GM19395 (cell line): ENCODE measurements around the gene SLC9A4.

Source experiments
- ATAC-seq: cut with Tn5 transposase; IDR thresholded peaks from one replicate; pipeline ENCODE4 v1.9.1; 2021; ENCODE audit warnings: mild to moderate bottlenecking, moderate library complexity; ENCODE audit not compliant: unreplicated experiment

Gene SLC9A4

DNA sequence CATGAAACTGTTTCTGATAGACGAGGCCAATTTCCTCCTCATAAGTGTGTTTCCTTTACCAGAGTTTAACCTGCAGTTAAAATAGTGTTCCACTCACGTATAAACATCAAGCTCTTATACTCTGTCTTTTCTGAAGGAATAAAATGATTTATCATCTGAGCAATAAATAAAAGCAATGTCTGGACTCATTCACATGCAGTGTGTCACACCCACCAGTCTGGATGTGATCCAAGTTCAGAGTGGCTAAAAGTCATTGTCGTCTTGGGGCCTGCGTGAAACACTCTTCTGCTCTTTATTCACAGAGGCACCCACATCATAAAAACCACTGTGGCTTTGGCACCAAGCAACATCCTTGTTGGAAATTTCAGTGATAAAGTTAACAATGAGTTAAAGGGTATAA lies 19.5 kb upstream of the SLC9A4 start:
- no peak for ATAC-seq

DNA sequence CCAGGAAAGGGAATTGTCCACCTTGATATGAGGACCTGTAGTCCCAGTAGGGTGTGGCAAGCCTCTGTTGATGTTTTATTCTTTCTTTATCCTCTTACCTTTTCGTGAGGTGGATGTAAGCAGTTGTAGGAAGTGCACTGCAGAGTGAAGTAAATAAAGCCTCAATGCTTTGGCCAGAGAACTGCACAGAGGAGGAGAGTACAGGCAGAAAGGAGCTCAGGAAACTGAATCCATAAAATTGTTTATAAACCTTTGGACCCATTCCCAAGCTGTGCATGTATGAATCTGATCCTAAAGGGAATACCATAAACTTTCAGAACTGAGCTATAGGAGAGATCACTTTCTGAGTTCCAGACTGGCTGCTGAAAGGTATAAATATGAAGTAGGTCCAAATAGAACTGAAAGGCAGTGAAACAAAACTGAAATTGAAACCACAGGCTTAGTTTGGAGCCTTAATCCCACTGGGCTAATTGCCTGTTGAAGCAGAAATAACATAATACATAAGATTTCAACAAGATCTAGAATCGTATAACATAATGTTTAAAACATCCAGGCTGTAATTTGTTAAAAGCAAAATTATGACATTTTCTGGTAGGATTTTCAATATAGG lies 17.9 kb upstream of the SLC9A4 start:
- ATAC-seq = no peak

DNA sequence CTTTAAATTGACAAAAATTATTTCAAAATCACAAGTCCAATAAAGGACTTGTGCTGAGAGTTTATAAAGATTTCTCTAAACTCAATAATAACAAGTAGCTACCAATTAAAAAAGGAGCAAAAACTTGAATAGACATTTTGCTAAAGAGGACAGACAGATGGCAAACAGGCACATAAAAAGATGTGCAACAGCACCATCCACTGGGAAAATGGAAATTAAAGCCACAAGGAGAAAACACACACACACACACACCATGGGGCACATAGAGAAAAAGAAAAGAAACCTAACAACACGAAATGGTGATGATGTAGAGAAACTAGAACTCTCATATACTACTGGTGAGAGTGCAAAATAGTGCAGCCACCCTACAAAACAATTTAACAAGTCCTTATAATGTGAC lies 12.6 kb upstream of the SLC9A4 start:
- no peak for ATAC-seq

DNA sequence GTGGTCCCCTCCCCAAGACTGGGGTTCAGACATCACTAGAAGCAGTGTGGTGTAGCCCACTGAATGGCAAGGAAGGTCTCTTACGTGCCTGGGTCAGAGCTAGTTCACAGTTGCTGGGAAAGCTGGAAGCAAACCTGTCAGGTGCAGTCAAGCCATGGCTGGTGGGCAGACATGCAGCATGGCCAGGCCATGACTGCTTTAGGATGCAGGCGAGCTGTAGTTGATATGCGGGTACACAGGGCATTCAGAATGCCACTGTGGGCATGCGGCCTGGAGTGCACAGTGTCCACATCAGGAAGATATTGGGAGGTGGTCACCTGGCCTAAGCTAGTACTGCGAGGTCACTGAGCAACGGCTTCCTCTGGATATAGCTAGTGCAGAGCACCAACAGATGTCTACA lies 11.8 kb upstream of the SLC9A4 start:
- ATAC-seq = no peak

DNA sequence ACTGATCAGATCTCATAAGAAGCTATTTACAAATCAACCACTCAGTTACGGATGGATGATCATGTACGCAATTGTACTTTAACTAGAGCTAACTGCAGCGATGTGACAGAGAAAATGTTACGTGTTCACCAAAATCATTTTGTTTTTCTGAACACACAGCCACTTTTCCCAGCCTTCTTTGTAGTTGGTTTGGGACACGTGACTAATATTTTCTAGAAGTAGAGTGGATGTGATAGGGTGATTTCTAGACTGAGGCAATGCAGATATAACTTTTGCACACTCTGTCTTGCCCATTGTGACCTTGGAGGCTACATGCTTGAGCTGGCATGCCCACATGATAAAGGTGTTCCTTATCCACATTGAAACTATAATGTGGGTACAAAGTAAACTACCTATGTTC lies 9.9 kb upstream of the SLC9A4 start:
- ATAC-seq = no peak

DNA sequence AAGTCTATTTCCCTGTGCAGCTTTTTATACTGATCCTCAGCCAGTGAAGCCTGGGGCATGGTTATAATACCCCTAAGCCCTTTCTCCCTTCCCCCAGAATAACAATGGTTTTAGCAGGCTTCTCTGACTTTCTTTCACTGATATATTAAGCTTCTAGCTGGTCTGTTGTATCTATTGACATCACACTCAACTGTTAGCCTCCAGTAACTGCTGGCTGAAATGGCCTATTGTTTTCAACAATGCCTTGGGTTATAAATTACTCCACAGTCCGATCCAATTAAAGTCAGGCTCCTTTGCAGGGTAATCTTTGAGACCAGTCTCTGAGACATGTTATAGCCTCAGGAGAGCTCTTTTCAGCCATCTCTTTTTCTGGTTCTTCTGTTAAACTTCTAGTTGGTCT lies 2.9 kb upstream of the SLC9A4 start:
- ATAC-seq = no peak

DNA sequence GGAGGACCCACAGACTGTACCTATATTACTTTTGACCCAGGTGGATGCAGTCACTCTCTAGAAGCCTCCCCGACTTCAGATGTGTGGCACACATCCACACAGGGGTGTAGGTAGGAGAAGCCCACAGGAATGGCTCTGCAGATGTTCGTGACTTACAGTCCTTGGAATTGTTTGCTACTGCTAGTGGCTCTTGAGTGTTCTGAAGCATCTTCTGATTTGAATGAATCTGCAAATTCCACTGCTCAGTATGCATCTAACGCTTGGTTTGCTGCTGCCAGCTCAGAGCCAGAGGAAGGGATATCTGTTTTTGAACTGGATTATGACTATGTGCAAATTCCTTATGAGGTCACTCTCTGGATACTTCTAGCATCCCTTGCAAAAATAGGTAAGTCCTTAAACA lies 605 bp downstream of the SLC9A4 start:
- peak; percentile 11 for ATAC-seq

DNA sequence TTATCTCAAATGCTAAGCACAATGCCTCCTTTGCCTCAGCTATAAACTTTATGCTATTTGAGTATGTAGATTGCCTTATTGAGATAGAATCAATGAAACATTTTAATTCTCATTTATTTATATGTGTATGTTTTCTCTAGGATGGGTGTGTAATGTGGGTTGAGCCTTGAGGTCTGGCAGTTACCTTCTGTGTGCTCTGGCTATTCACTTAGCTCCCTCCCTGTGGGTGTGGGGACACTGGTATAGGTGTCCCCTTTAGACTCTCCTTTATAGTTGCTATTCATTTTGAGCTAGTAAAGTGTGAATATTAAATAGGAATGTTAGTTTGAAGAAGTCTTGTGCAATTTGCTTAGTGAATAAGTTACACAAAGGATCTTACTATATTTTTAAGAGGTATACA lies 1.8 kb downstream of the SLC9A4 start:
- ATAC-seq = no peak

DNA sequence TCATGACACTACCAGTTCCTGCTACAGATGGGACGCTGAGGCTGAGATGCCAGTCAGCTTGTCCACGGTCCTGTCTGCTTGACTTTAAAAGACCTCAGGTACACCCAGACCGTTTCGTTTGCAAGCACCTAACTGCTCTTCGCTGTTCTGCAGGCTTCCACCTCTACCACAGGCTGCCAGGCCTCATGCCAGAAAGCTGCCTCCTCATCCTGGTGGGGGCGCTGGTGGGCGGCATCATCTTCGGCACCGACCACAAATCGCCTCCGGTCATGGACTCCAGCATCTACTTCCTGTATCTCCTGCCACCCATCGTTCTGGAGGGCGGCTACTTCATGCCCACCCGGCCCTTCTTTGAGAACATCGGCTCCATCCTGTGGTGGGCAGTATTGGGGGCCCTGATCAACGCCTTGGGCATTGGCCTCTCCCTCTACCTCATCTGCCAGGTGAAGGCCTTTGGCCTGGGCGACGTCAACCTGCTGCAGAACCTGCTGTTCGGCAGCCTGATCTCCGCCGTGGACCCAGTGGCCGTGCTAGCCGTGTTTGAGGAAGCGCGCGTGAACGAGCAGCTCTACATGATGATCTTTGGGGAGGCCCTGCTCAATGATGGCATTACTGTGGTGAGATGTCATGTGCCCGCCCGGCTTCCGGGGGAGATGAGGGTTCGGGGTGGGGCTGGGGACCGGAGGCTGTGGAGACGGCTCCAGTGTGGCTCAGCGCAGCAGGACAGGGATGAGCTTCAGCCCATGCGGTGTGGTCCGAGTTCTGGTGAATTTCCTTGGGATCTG lies 5.9 kb downstream of the SLC9A4 start:
- no peak for ATAC-seq

DNA sequence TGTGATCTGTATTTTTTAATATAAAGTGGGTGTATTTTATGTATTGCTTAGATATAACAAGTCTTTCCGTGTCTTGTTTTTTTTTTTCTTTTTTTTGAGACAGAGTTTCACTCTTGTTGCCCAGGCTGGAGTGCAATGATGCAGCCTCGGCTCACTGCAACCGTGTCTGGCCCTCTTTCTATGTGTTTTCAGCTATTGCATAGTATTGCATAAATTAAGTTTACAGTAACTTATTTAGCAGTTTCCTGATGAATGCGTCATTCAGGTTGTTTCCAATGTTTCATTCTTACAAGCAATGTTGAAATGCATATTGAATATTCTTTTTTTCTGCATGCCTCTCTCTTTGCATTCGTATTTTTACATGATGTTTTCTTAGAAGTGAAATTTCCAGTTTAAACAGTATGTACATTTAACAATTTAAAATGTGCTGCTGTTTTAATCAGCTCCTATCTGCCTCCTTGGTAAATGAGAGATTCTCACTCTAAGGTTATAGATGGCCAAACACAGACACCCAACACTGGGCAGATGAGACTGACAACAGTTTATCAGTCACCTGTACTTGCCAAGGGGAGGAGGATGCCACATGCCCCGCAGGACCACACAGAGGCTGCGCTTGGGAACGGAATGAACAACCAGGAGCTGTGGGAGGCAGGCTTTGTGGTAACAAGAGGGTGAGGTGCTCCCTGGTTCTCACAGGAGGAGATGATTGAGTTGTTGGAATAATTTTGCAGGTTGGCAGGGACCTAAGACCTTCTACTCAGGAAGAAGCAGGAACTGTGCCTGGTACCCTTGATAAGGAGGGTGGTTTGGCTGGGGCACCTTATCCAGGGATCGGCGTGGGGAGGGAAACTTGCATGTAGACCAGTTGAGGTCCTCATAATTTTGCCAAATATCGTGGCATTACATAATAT lies 7.5 kb downstream of the SLC9A4 start:
- no peak for ATAC-seq

DNA sequence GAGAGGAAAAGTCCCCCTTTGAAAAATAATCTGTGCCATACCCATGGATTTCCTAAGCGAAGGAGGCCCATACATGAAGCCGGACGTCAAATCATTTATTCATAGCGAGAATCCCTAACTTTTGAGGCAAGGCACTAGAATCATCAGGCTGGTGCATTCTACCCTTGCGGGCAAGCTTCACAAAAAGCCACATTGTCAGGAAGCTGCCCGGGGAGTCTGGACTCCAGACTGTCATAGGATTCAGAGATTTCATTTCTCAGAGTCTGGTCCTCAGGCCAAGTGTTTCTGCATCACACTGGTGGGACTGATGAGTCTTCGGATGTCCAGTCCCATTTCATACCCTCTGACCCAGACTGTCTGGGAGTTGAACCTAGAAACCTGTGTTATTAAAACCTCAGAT lies 8.9 kb downstream of the SLC9A4 start:
- no peak for ATAC-seq

DNA sequence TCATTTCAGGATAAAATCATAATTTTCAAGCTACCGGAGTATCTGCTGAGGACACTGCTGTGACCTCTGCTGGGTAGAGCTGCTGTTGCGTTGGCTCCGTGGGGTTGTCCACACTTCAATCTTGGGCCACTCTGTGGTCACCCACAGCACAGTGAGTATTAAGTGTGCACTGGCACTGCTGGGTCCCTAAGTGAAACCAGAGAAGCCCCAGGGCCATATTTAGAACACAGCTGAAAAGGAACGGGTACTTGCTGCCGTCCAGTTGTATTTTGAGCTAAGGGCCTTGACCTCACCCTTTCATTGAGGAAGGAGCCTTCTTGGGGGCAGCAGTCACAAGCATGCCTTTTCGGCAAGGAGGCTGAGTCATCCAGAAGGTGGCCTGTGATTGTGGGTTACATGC lies 10.1 kb downstream of the SLC9A4 start:
- ATAC-seq = no peak

DNA sequence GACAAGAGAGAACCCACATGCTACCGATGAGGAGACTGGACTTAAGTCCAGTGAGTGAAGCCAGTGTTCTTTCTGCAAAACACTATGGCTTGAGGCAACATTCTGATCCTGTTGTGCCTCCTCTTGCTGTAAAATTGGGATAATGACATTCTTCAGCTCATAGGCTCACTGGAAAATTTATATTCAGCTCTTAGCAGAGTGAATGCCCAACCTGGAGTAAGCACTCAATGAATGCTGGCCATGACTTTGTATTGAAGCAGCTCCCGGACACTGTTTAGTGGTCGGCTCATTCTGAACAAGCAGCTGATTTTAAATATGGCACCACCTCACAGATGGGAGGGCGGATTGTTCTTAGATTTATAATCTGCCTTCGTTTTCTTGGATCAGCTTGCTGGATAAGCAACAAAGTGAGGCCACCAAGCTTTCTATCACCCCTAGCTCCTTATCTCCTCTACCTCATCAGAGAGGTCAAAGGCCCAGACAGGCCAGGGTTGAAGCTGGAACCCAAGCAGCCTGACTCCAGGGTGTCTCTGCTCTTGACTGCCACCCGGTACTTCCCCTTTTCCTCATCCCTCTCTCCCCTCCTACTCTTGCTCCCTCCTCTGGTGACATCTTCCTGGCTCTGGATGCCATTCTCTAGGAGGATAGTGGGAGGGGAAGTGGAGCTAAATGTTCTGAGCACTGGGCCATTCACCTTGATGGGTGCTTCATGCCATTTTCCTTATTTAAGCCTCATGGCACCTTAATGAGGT lies 11.5 kb downstream of the SLC9A4 start:
- no peak for ATAC-seq

DNA sequence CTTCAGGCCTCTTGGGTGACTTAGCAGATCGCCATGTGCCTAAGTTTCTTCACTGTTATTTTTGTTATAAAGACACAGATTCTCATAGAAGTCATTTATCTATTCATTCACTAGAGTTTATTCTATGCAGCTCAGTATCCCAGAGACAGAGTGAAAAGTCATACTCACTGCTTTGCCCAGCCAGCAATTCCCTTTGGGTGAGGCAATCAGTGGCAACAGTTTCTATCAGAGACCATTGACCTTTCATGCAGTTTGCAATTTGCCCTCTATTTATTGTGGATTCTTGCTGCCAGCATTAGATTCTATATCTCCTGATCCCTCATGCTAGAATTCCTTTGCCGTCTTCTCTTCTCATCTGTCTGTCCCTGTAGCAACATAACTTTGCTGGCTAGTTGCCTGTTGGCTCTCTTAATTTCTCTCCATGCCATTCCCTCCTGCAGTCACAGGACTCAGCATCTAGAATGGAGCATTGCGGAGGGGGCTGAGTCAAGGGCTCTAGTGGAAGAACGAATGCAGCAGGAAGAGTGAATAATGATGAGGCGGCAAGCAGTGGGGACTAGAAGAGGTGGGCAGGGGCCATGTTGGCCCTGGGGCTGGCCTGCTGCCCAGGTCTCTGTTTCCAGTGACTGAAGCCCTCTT lies 12.2 kb downstream of the SLC9A4 start:
- no peak for ATAC-seq

DNA sequence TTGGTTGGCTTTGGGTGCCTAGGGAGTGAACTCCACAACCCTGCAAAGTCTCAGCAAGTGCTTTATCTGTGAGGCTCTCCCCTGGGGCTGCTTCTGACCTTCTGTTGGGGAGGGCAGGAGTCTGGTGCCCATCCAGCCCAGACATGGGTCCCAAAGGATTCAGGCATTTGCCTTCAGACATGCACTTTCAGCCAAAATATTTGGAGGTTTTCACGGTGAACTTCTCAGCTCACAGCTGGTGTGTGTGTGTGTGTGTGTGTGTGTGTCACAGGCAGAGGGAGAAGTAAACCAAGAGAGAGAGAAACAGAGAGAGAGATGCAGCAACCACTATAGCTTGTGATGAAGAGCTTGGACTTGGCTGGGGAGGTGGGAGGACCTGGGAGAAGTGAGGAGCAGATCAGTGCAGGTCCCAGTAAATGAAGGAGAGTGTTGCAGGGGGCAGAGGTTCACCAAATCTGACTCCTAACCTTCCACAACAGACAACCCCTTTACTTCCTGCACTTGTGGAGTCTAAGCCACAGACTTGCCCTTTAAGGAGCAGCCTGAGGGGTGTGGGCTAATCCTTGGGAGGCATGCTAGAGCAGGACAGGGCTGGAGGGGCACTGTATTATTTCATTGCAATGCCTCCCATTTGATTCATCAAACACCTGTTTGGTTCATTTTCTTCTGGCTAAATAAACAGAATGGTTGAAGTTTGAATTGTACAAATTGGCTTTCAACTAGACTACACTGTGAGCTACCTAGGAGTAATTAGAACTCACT lies 14.1 kb downstream of the SLC9A4 start:
- no peak for ATAC-seq

DNA sequence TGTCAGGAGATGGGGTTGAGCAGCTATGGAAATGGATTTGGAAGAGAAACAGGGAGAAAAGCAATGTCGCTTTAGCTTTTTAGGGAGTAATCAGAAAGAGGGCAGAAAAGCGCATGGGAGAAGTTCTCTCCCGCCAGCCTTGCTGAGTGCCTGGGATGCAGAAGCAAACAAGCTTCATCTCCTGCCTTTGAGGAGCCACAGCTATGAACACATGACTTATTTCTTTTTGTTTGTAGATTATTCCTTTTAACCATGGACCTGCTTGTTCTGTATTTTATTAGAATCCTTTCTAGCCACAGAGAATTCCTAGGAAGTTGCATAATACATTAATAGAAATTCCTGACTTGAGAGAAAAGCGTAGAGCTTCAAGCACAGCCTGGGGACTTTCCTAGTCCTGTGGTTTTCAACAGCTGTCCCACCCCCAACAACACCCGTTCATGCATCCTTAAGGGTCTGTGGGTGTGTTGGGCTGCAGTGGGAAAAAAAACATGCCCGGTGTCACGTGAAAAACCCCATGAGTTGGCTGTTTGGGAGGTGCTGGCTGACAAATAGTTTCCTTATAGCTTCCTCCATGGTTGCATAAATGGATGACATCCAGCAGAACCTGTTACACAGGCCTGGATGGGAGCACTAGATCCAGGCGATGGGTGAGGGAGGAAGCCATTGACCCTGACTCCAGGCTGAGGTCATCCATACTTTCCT lies 14.9 kb downstream of the SLC9A4 start:
- no peak for ATAC-seq

DNA sequence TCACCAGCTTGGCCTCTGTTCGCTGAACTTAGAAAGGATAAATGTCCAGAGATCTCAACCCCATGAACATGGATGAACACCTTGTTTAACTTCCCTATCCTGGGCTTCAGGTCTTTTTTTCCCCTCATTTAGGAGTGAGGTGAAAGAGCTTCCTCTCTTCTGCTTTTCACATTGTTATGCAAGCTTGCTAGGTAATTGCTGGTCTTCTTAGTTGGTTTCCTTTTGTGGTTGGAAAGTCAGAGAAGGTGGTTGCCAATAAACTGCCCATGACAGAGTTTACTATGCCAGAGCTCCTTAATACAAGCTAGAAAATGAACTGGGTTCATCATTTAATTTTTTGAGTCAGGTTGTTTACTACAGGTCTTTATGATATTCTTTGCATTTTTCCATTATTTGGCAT lies 16.6 kb downstream of the SLC9A4 start:
- ATAC-seq = no peak

DNA sequence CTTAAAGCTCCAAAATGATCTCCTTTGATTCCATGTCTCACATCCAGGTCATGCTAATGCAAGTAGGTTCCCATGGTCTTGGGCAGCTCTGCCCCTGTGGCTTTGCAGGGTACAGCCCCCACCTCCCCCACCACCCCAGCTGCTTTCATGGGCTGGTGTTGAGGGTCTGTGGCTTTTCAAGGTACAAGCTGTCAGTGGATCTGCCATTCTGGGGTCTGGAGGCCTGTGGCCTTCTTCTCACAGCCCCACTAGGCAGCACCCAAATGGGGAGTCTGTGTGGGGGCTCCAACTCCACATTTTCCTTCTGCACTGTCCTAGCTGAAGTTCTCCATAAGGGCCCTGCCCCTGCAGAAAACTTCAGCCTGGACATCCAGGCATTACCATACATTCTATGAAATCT lies 19.0 kb downstream of the SLC9A4 start:
- no peak for ATAC-seq

DNA sequence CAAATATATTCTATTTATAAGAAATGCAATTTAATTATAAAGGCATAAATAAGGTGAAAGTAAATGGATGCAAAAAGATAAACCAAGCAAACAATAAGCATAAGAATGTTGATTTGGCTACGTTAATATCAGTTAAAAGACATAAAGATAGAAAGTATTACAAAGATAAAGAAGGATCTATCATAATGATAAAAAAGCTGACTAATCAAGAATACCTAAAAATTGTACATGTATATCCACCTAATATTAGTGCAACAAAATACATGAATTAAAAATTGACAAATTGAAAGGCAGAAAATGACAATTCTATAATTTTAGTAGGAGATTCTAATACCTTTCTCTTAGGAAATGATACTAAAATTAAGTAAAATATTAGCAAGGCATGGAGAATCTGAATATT lies 21.5 kb downstream of the SLC9A4 start:
- no peak for ATAC-seq
